ENCODE data around the gene QSOX2.

Gene QSOX2

DNA sequence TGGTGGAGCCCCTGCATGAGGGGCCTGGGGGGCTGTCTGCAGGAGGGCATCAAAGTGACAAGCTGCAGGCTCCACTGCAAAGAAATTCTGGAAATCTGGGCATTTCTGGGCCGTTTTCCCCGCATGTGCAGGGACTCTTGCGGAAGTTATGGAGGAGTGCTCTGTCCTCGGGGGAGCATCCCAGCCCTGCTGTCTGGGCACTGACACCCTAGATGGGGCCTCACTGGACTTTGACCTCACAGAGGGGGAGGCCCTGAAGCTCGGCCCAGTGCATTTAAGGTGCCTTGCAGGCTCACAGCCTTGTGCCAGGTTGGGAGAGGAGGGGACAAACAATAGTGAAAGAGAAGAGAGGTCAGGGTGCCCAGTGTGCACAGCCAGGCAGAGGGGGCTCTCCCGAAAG is 76.1 kb downstream of the QSOX2 start:
- Mint-ChIP-seq H3K36me3 (peaks cover 2% of the 10 kb centered on the region), H3K27me3 (peaks cover 13% of the 10 kb centered on the region), H3K4me3 (no peak overlapping the region), H3K9me3 (no peaks in the 10 kb centered on the region), H3K4me1 (peaks cover 8% of the 10 kb centered on the region), H3K27ac (no peak overlapping the region)
- ATAC-seq (ENCODE audit: low read depth) (no peak), DNase-seq (ENCODE audit: low spot score in 2 of 2) (no peak)

DNA sequence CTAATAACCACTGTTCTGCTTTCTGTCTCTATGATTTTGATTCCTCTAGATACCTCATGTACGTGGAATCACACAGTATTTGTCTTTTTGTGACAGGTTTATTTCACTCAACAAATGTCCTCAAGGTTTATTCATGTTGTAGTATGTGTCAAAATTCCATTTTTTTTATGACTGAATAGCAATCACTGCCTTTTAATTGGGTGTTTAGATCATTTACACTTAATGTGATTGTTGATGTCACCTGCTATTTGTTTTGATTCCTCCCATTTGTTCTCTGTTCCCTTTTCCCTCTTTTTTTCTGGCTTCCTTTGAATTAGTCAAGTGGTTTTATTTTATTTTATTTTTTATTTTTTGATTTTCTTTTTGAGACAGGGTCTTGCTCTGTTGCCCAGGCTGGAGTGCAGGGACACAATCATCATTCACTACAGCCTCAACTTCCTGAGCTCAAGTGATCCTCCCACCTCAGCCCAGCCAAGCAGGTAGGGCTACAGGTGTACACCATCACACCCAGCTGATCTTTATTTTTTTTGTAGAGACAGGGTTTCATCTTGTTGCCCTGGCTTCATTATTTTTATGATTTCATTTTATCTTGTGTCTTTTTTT is 82.3 kb downstream of the QSOX2 start:
- no peaks in the 10 kb centered on the region for H3K4me1 Mint-ChIP-seq
- DNase-seq (ENCODE audit: low spot score in 2 of 2) (no peak), ATAC-seq (ENCODE audit: low read depth) (no peak)
- peaks cover 4% of the 10 kb centered on the region for H3K9me3 Mint-ChIP-seq
- no peak overlapping the region for H3K4me3 Mint-ChIP-seq
- H3K27ac Mint-ChIP-seq, result no peak overlapping the region
- peaks cover 5% of the 10 kb centered on the region for H3K36me3 Mint-ChIP-seq
- peaks cover 10% of the 10 kb centered on the region for H3K27me3 Mint-ChIP-seq

DNA sequence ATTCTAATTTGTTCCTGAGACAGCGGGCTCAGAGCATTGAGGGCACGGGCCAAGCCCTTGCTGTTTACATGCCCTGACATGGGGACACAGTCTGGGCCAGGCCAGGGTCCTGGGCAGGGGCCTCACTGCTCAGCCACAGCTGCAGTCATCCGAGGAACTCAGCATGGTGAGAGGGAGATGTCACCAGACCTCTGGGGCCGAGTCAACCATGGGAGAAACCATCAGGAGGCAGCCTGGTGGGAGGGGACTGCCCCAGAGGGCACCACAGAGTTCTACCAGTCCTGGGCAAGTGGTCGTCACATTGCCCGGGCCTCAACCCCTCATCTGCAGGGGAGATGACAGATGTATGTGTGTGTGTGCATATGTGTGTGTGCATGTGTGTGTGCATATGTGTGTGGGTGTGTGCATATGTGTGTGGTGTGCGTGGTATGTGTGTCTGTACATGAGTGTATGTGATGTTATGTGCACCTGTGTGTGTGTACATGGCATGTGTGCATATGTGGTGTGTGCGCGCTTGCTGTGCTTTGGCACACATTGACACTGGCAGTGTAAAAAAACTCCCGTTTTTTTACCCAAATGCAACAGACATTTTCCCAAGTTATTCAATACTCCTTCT is 84.5 kb downstream of the QSOX2 start:
- Mint-ChIP-seq H3K27ac (no peak overlapping the region), H3K9me3 (peaks cover 4% of the 10 kb centered on the region), H3K4me1 (no peaks in the 10 kb centered on the region), H3K36me3 (peaks cover 5% of the 10 kb centered on the region), H3K27me3 (peaks cover 6% of the 10 kb centered on the region), H3K4me3 (no peak overlapping the region)
- ATAC-seq (ENCODE audit: low read depth) (no peak), DNase-seq (ENCODE audit: low spot score in 2 of 2) (no peak)

DNA sequence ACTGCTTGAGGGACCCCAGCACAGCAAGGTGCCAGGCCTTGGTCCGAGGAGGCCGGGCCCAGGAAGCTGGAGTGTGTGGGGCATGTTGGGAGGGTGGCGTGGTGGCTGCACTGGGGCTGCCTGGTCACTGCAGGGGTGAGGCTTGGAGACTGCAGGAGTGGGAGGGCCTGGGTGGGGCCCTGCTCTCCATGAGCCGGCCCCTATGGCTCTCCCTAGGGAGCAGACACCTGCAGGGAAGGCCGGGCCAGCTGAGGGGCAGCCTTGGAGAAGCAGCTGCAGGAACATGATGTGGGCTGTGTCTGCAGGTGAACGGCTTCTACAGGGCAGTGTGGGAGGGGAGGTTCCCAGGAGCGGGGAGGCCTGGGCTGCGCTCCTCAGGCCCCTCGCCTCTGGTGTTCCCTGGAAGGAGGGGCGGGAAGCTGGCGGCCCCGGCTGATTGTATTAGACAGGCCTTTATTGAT is 85.2 kb downstream of the QSOX2 start:
- H3K27ac Mint-ChIP-seq, result no peak overlapping the region
- ATAC-seq (ENCODE audit: low read depth), result no peak
- peaks cover 3% of the 10 kb centered on the region for H3K36me3 Mint-ChIP-seq

DNA sequence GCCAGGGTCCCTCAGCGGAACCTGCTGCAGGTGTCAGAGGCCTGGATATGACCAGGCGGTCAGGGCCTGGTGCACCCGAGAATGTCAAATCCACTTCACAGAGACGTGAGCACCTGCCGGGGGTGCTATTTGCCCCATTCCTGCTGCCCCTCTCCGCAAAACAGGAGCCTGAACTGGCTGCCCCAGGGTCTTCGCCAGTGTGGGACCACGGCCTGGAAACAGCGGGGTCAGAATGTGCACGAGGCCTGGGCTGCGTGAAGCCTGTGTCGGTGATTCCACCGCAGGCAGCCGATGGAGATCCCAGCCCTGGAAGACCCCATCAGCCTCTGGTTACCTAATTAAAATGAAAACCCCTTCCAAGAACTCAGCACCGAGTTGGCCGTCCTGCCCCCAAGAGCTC is 85.8 kb downstream of the QSOX2 start:
- H3K4me3 Mint-ChIP-seq, result no peak overlapping the region
- H3K27ac Mint-ChIP-seq, result no peak overlapping the region
- peaks cover 4% of the 10 kb centered on the region for H3K9me3 Mint-ChIP-seq
- H3K27me3 Mint-ChIP-seq, result peaks cover 12% of the 10 kb centered on the region
- DNase-seq (ENCODE audit: low spot score in 2 of 2) (no peak), ATAC-seq (ENCODE audit: low read depth) (no peak)
- peaks cover 3% of the 10 kb centered on the region for H3K36me3 Mint-ChIP-seq
- no peaks in the 10 kb centered on the region for H3K4me1 Mint-ChIP-seq

More for the DNA sequence above, 85.2 kb downstream of the QSOX2 start:
- peaks cover 4% of the 10 kb centered on the region for H3K9me3 Mint-ChIP-seq
- H3K4me1 Mint-ChIP-seq, result no peaks in the 10 kb centered on the region
- peaks cover 9% of the 10 kb centered on the region for H3K27me3 Mint-ChIP-seq
- DNase-seq (ENCODE audit: low spot score in 2 of 2), result no peak
- H3K4me3 Mint-ChIP-seq, result no peak overlapping the region

DNA sequence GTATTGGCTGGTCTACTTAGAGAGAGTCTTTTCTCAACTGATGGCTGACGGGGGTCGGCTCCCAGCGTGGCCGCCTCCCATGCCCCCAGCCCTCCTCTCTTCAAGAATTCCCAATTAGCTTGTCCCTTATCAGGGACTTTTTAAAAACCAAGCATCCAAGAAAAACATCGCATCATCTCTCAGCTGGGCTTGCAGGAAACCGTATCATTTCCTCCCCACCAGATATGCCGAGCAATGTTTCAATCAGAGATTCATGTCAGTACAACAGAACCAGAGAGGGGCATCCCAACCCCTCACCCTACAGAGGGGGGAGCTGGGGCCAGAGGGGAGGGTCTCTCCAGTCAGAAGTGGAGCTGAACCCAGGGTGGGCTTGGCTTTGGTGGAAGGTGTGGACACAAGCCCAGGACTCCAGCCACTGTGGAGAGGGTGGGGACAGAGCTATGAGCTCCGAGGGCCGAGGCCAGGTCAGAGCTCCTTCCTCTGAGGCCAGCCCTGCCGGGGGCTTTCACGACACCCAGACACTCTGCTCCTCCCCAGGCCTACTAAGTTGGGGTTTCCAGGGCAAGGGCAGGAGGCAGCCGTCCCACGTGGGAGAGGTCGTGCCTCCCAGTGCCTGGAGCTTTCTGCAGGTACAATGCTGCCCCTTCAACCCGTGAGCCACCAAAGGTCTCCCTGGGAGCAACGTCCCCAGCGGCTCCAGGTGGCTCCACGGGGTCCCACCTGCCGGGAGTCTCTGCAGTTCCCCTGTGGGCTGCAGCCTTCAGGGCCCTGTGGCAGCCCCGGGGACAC is 87.9 kb downstream of the QSOX2 start:
- peaks cover 13% of the 10 kb centered on the region for H3K27me3 Mint-ChIP-seq
- no peaks in the 10 kb centered on the region for H3K4me1 Mint-ChIP-seq
- ATAC-seq (ENCODE audit: low read depth) (no peak), DNase-seq (ENCODE audit: low spot score in 2 of 2) (no peak)
- H3K9me3 Mint-ChIP-seq, result no peaks in the 10 kb centered on the region
- H3K4me3 Mint-ChIP-seq, result no peak overlapping the region
- no peak overlapping the region for H3K27ac Mint-ChIP-seq
- H3K36me3 Mint-ChIP-seq, result no peaks in the 10 kb centered on the region

Data from memory B cell (primary cell).